Caco-2 (cell line): Measurements from ENCODE around the gene SLC12A9. TPM values are rescaled to one million over a fixed set of nuclear protein-coding genes. Genes with fewer than 3 reads are reported as not detected.

Source experiments
- BruUV-seq: library from RNA; stranded (reverse); fragments of 400-500 nt; replicated peaks from 2 replicates; lab custom pipeline; 2021; lab: Mats Ljungman, UMichigan
- CTCF ChIA-PET: fragments of 300-600 bp; sonication (Branson Sonifier 250); formaldehyde crosslinking; loops from one replicate; lab custom pipeline; 2022; ENCODE audit warnings: antibody characterized with exemption; lab: Charles Lee
- POLR2A ChIA-PET: fragments of 300-600 bp; sonication (Branson Sonifier 250); formaldehyde crosslinking; loops from one replicate; lab custom pipeline; 2022; ENCODE audit warnings: antibody characterized with exemption; lab: Charles Lee
- DNase-seq, 2 experiments: peaks; one replicate each; pipeline versions ENCODE4 v3.0.0 to v3.0.0-alpha.2; 2020 to 2022
- H3K27me3 ChIP-seq: replicated peaks from 2 replicates; pipeline ENCODE4 v1.6.0; 2011; ENCODE audit warnings: low read length; ENCODE audit not compliant: control insufficient read depth, insufficient read depth
- H3K36me3 ChIP-seq: 2 replicates; pipeline ENCODE4 v1.5.1; 2011; ENCODE audit warnings: low read length; ENCODE audit not compliant: control insufficient read depth, insufficient read depth
- H3K4me1 ChIP-seq: fragments of 250-450 bp; sonication (Bioruptor Pico); 2 replicates; pipeline ENCODE4 v1.5.1; 2020; ENCODE audit warnings: mild to moderate bottlenecking
- H3K4me3 ChIP-seq: 2 replicates; pipeline ENCODE4 v1.5.1; 2011; ENCODE audit warnings: low read depth, mild to moderate bottlenecking, control low read depth, low read length
- H3K9me3 ChIP-seq: fragments of 250-450 bp; sonication (Bioruptor Pico); 2 replicates; pipeline ENCODE4 v1.5.1; 2020; ENCODE audit warnings: mild to moderate bottlenecking, moderate library complexity
- H3K27ac Mint-ChIP-seq: one replicate; pipeline ENCODE4 v1.8.0; 2022; ENCODE audit warnings: mixed read lengths; ENCODE audit not compliant: unreplicated experiment
- H3K27me3 Mint-ChIP-seq: one replicate; pipeline ENCODE4 v1.8.0; 2022; ENCODE audit warnings: mixed read lengths; ENCODE audit not compliant: insufficient read depth, unreplicated experiment
- H3K36me3 Mint-ChIP-seq: one replicate; pipeline ENCODE4 v1.8.0; 2022; ENCODE audit warnings: mild to moderate bottlenecking, mixed read lengths; ENCODE audit not compliant: insufficient read depth, unreplicated experiment
- H3K4me1 Mint-ChIP-seq: one replicate; pipeline ENCODE4 v1.8.0; 2022; ENCODE audit warnings: low read depth, mixed read lengths; ENCODE audit not compliant: unreplicated experiment
- H3K4me3 Mint-ChIP-seq: one replicate; pipeline ENCODE4 v1.8.0; 2022; ENCODE audit warnings: mild to moderate bottlenecking, moderate library complexity, mixed read lengths; ENCODE audit not compliant: unreplicated experiment
- H3K9me3 Mint-ChIP-seq: one replicate; pipeline ENCODE4 v1.8.0; 2022; ENCODE audit warnings: mixed read lengths; ENCODE audit not compliant: unreplicated experiment
- CTCF ChIP-seq, 2 experiments: fragments of 200-600 bp in 1 of 2; IDR thresholded peaks; 1 replicate in 1 of 2; 2 replicates in 1 of 2; pipeline versions ENCODE4 v1.5.1 to v1.8.0; 2011 to 2022; ENCODE audit warnings: antibody characterized with exemption in 1 of 2, control low read depth in 1 of 2, inconsistent platforms in 1 of 2, low read depth in 1 of 2, low read length in 1 of 2, mild to moderate bottlenecking in 1 of 2, moderate library complexity in 1 of 2; ENCODE audit not compliant: insufficient read depth in 1 of 2, severe bottlenecking in 1 of 2, unreplicated experiment in 1 of 2
- intact Hi-C: fragments of 100-400 bp; cut with micrococcal nuclease; formaldehyde crosslinking; loops from one replicate; pipeline ENCODE4 v1.10.0; 2022; ENCODE audit not compliant: unreplicated experiment
- total RNA-seq: library from RNA; stranded (reverse); gene quantifications from 2 replicates; pipeline ENCODE4 v1.2.3, GENCODE V29; 2022

SLC12A9 gene
- total RNA-seq, 1 experiment from 2014 or later = 60.7 TPM

GRCh38 chr7:100882201-100882600 is 29.7 kb downstream of the SLC12A9 start:
- POLR2A ChIA-PET = no interaction called here
- Mint-ChIP-seq H3K36me3 (peaks cover 99% of the 10 kb centered on the region), H3K27me3 (no peaks in the 10 kb centered on the region), H3K9me3 (no peaks in the 10 kb centered on the region), H3K27ac (no peak overlapping the region), H3K4me1 (peaks cover 41% of the 10 kb centered on the region), H3K4me3 (no peak overlapping the region)
- no peak for TF ChIP-seq CTCF (IDR thresholded peaks at IDR 0.05; ENCODE audit: insufficient read depth in 1 of 2, low read depth in 1 of 2, low read length in 1 of 2, severe bottlenecking in 1 of 2, unreplicated experiment in 1 of 2)
- intact Hi-C loops = no loop called here
- no peak for DNase-seq
- no TSS peak for BruUV-seq
- no peaks in the 10 kb centered on the region for H3K9me3 ChIP-seq
- H3K36me3 ChIP-seq = peaks cover 7% of the 10 kb centered on the region
- peaks cover 3% of the 10 kb centered on the region; the same call in 1 of the 2 replicates for H3K4me1 ChIP-seq
- CTCF ChIA-PET = no interaction called here
- H3K27me3 ChIP-seq = no peaks in the 10 kb centered on the region
- no peak overlapping the region for H3K4me3 ChIP-seq

GRCh38 chr7:100882785-100883526 is 30.4 kb downstream of the SLC12A9 start:
- H3K27me3 ChIP-seq = no peaks in the 10 kb centered on the region
- H3K36me3 Mint-ChIP-seq = peaks cover 99% of the 10 kb centered on the region
- H3K9me3 Mint-ChIP-seq = no peaks in the 10 kb centered on the region
- peaks cover 7% of the 10 kb centered on the region for H3K36me3 ChIP-seq
- no peaks in the 10 kb centered on the region for H3K9me3 ChIP-seq
- peaks cover 47% of the 10 kb centered on the region for H3K4me1 Mint-ChIP-seq
- no peak for DNase-seq
- CTCF ChIA-PET = no interaction called here
- H3K27ac Mint-ChIP-seq = peak overlapping the region; percentile 11
- no peak overlapping the region for H3K4me3 ChIP-seq
- BruUV-seq = no TSS peak
- intact Hi-C loops = no loop called here
- no peak overlapping the region for H3K4me3 Mint-ChIP-seq
- H3K27me3 Mint-ChIP-seq = no peaks in the 10 kb centered on the region
- no peak for TF ChIP-seq CTCF (IDR thresholded peaks at IDR 0.05; ENCODE audit: insufficient read depth in 1 of 2, low read depth in 1 of 2, low read length in 1 of 2, severe bottlenecking in 1 of 2, unreplicated experiment in 1 of 2)
- POLR2A ChIA-PET = interaction anchor here (0.6 kb wide), 1 partner anchor 402 kb away, joined by 5 read pairs; no protein-coding TSS in a partner anchor
- peaks cover 4% of the 10 kb centered on the region; the same call in 1 of the 2 replicates for H3K4me1 ChIP-seq

- intact Hi-C loops = no loop called here
- Mint-ChIP-seq H3K27ac (peak overlapping the region; percentile 9), H3K27me3 (no peaks in the 10 kb centered on the region)
These were observed 32.4 kb downstream of the SLC12A9 start for GRCh38 chr7:100884736-100885439.

More at GRCh38 chr7:100884736-100885439, 32.4 kb downstream of the SLC12A9 start:
- no peaks in the 10 kb centered on the region for H3K27me3 ChIP-seq
- H3K36me3 ChIP-seq = peaks cover 6% of the 10 kb centered on the region
- TSS peak; percentile 22 for BruUV-seq
- peaks cover 12% of the 10 kb centered on the region; the same call in 1 of the 2 replicates for H3K4me1 ChIP-seq
- ChIA-PET POLR2A (no interaction called here), CTCF (no interaction called here)
- no peaks in the 10 kb centered on the region for H3K9me3 ChIP-seq
- no peak for TF ChIP-seq CTCF (IDR thresholded peaks at IDR 0.05; ENCODE audit: insufficient read depth in 1 of 2, low read depth in 1 of 2, low read length in 1 of 2, severe bottlenecking in 1 of 2, unreplicated experiment in 1 of 2)
- no peak overlapping the region for H3K4me3 ChIP-seq
- no peak overlapping the region for H3K4me3 Mint-ChIP-seq
- H3K36me3 Mint-ChIP-seq = peaks cover 99% of the 10 kb centered on the region
- H3K4me1 Mint-ChIP-seq = peaks cover 45% of the 10 kb centered on the region
- no peak for DNase-seq
- H3K9me3 Mint-ChIP-seq = no peaks in the 10 kb centered on the region
